GM06990 (cell line): Measurements from ENCODE around the gene FMN1.

Experiments used
- DNase-seq: peaks from one replicate; pipeline ENCODE4 v3.0.0-alpha.2; 2011; ENCODE audit not compliant: insufficient read length; ENCODE audit errors: extremely low read depth
- H3K27me3 ChIP-seq: replicated peaks from 2 replicates; pipeline ENCODE4 v1.6.0; 2011; ENCODE audit warnings: low read length; ENCODE audit not compliant: control insufficient read depth, insufficient read depth
- H3K36me3 ChIP-seq: 2 replicates; pipeline ENCODE4 v1.5.1; 2011; ENCODE audit warnings: low read length; ENCODE audit not compliant: control insufficient read depth, insufficient read depth
- H3K4me3 ChIP-seq: replicated peaks from 2 replicates; pipeline ENCODE4 v1.5.1; 2011; ENCODE audit warnings: low read depth, mild to moderate bottlenecking, control low read depth, low read length
- TF ChIP-seq, protein P1 (sequence below): IDR thresholded peaks from 2 replicates; pipeline ENCODE4 v1.5.1; 2011; ENCODE audit warnings: low read length, control low read depth, mild to moderate bottlenecking, inconsistent platforms; ENCODE audit not compliant: insufficient read depth, poor library complexity, severe bottlenecking

Gene FMN1

DNA sequence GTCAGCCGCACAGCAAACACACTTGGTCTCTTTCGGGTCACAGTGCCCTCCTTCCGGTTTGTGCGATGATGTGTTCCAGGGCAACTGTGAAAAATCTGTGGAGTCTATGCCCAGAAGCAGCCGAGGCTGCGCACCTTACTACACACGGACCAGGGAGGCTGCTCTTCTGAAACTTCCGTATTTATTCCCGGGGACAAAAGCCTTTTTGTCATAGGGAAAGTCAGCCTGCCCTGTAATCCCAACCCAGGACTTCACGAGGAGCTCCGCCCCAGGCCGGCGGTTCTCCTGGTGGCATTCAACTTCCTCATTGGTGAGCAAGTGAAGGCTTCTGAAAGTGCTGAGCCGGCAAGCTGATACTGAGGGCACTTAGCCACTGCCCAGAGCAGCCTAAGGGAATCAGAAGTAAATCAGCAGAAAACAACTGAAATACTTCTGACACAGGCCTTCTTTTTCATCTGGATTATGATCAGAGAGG, 126.5 kb downstream of the FMN1 start:
- Histone ChIP-seq H3K4me3 (no peak overlapping the region; the same call in 1 of the 2 replicates), H3K27me3 (no peaks in the 10 kb centered on the region; the same call in none of the 2 replicates), H3K36me3 (no peaks in the 10 kb centered on the region)
- DNase-seq = no peak
- TF ChIP-seq, protein P1, sequence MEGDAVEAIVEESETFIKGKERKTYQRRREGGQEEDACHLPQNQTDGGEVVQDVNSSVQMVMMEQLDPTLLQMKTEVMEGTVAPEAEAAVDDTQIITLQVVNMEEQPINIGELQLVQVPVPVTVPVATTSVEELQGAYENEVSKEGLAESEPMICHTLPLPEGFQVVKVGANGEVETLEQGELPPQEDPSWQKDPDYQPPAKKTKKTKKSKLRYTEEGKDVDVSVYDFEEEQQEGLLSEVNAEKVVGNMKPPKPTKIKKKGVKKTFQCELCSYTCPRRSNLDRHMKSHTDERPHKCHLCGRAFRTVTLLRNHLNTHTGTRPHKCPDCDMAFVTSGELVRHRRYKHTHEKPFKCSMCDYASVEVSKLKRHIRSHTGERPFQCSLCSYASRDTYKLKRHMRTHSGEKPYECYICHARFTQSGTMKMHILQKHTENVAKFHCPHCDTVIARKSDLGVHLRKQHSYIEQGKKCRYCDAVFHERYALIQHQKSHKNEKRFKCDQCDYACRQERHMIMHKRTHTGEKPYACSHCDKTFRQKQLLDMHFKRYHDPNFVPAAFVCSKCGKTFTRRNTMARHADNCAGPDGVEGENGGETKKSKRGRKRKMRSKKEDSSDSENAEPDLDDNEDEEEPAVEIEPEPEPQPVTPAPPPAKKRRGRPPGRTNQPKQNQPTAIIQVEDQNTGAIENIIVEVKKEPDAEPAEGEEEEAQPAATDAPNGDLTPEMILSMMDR = no peak

DNA sequence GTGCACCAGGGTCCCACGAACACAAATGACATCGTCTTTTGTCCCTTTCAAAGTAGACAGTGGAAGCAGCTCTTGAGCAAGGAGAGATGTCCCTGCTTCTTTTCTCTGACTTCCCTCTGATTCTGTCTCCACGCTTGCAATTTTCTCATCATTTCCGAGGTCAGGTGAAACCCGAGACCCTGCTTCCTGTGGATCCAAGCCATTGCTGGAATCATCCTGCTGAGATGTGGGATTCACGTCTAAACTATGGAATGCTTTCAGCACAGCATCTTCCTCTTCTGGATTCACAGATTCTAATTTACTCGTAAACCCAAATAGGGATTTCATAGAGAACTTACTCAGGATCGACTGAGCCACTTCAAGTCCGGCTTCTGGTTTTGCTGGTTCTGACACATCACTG, 127.1 kb downstream of the FMN1 start:
- TF ChIP-seq, protein P1 = no peak
- DNase-seq = no peak
- Histone ChIP-seq H3K27me3 (no peaks in the 10 kb centered on the region; the same call in none of the 2 replicates), H3K4me3 (no peak overlapping the region), H3K36me3 (no peaks in the 10 kb centered on the region)

DNA sequence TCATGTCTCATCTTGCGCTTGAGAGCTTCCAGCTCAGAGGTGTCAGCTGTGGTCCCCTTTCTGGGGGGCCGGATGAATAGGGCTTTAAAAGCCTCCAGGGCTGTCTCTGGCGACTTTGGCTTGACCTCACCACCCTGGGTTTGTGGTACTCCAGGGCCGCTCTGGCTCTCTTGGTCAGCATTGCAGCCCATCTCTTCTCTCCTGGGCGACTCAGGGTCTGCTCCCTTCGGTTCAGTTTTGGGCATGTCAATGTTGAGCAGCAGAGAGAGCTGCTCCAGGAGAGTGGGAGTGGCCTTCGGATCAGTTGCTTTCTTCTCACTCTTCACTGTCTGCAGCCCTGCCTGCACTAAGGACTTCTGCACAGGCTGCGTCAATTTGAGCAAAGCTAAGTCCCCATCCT, 127.9 kb downstream of the FMN1 start:
- H3K27me3 ChIP-seq = no peaks in the 10 kb centered on the region; the same call in none of the 2 replicates
- no peak for DNase-seq
- H3K4me3 ChIP-seq = no peak overlapping the region
- TF ChIP-seq, protein P1 = no peak
- no peaks in the 10 kb centered on the region for H3K36me3 ChIP-seq

DNA sequence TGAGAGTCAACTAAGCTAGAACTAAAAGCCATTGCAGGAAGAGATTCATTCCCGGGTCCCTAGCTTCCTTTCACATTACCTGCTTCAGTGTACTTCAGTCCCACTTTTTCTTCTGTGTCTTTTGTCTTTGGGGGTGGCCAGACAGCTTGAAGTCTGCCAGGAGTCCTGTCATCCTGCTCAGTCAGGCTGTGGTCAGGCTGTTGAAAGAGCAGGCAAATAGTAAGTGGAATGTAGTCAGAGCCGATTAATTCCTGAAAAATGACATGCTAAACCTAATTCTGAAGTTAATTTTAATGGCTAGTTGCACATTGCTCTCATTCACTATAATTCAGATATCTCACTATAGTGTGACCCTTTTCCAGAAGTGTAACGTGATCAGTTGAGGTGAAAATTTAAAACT, 129.6 kb downstream of the FMN1 start:
- H3K36me3 ChIP-seq = no peaks in the 10 kb centered on the region
- TF ChIP-seq, protein P1 = no peak
- no peaks in the 10 kb centered on the region; the same call in none of the 2 replicates for H3K27me3 ChIP-seq
- H3K4me3 ChIP-seq = no peak overlapping the region
- no peak for DNase-seq

DNA sequence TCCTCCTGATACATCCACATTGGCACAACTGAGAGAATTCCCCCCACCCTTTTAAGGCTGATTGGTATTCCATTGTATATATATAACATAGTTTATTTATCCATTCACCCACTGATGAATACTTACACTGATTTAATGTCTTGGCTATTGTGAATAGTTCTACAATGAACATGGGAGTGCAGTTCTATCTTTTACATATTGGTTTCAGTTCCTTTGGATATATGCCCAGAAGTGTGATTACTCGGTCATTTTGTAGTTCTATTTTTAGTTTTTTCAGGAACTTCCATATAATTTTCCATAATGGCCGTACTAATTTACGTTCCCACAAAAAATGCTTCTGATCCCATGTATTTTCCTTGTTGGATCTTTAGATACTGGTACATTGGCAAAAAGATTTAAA, 135.3 kb downstream of the FMN1 start:
- Histone ChIP-seq H3K36me3 (no peaks in the 10 kb centered on the region), H3K4me3 (no peak overlapping the region), H3K27me3 (no peaks in the 10 kb centered on the region; the same call in 1 of the 2 replicates)
- TF ChIP-seq, protein P1 = no peak
- no peak for DNase-seq

DNA sequence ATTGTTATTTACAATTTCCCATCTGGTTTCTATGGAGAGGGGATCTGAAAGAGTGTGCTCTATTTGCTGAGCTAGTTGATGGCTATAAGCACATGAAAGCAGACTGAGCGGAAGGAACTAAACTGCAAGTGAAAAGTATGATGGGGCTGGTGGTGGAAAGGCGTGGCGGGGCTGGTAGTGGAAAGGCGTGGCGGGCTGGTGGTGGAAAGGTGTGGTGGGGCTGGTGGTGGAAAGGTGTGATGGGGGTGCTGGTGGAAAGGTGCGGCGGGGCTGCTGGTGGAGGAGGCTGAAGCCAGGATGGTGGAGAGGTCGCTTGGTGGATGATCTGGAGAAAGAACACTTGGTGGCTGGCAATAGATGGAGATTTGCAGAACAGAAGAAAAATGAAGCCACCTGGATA, 136.7 kb downstream of the FMN1 start:
- H3K36me3 ChIP-seq = no peaks in the 10 kb centered on the region
- no peak for DNase-seq
- no peak overlapping the region for H3K4me3 ChIP-seq
- H3K27me3 ChIP-seq = no peaks in the 10 kb centered on the region
- TF ChIP-seq, protein P1 = no peak
